ENCODE measurements around the gene ITPR2. TPM values are rescaled to one million over a fixed set of nuclear protein-coding genes. Genes with fewer than 3 reads are reported as not detected.

The ITPR2 gene
- polyA plus RNA-seq, 2 of the 4 experiments (the other 2 are of a cell fraction): 3.1 to 8.1 TPM

- POLR2A ChIA-PET: no interaction called here
- Histone ChIP-seq H3K4me1 (no peaks in the 10 kb centered on the region), H3K4me2 (no peak overlapping the region), H3K27ac (no peak overlapping the region), H3K4me3 (no peak overlapping the region), H3K9me3 (no peaks in the 10 kb centered on the region)
- WGBS (ENCODE audit: missing lambda C conversion rate): 39% methylated on average over 1 of the region's 1 CpG
- no peak for TF ChIP-seq HDAC2 (IDR thresholded peaks at IDR 0.05)
- TF ChIP-seq MYC (IDR thresholded peaks at IDR 0.05; ENCODE audit: borderline replicate concordance, low read length): no peak
- TF ChIP-seq RCOR1 (IDR thresholded peaks at IDR 0.05; ENCODE audit: low read depth, low read length): no peak
- TF ChIP-seq GATA3 (IDR thresholded peaks at IDR 0.05; ENCODE audit: borderline replicate concordance): no peak
- TF ChIP-seq FOXS1 (CRISPR knock-in tag; IDR thresholded peaks at IDR 0.05): no peak
- TF ChIP-seq ATOH8 (CRISPR knock-in tag; IDR thresholded peaks at IDR 0.05; ENCODE audit: low read depth): no peak
- no peak for TF ChIP-seq HOXB13 (CRISPR knock-in tag; IDR thresholded peaks at IDR 0.05; ENCODE audit: low read depth)
- TF ChIP-seq POLR2A (IDR thresholded peaks at IDR 0.05; ENCODE audit: low read length): no peak
- no peak for TF ChIP-seq CTCF (IDR thresholded peaks at IDR 0.05)
- no peak for TF ChIP-seq TP53 (CRISPR knock-in tag; IDR thresholded peaks at IDR 0.05)
- TF ChIP-seq ESRRA (IDR thresholded peaks at IDR 0.05; ENCODE audit: borderline replicate concordance, low read length): no peak
- TF ChIP-seq FOSL2 (IDR thresholded peaks at IDR 0.05): no peak
- TF ChIP-seq FOSL2 (CRISPR knock-in tag; IDR thresholded peaks at IDR 0.05): no peak
- TF ChIP-seq FOSB (CRISPR knock-in tag; IDR thresholded peaks at IDR 0.05): no peak
- no peak for TF ChIP-seq CHD4 (IDR thresholded peaks at IDR 0.05; ENCODE audit: borderline replicate concordance)
- no peak for TF ChIP-seq NFE2L2 (conservative IDR thresholded peaks at IDR 0.05; ENCODE audit: low read length)
- CTCF ChIA-PET: no interaction called here
- ATAC-seq (no peak), DNase-seq (ENCODE audit: low read depth in 1 of 2, low spot score in 1 of 2) (no peak), FAIRE-seq (no peak)
Measured at GRCh38 chr12:26384536-26384935, 448.5 kb downstream of the ITPR2 start.

GRCh38 chr12:26383041-26383440 is 450.0 kb downstream of the ITPR2 start:
- H3K4me3 ChIP-seq: no peak overlapping the region
- H3K4me2 ChIP-seq: no peak overlapping the region
- no peak overlapping the region for H3K27ac ChIP-seq
- no peaks in the 10 kb centered on the region for H3K4me1 ChIP-seq
- ATAC-seq (no peak), FAIRE-seq (peak; percentile 39), DNase-seq (ENCODE audit: low read depth in 1 of 2, low spot score in 1 of 2) (no peak)
- POLR2A ChIA-PET: no interaction called here
- TF ChIP-seq TFCP2L1 (CRISPR knock-in tag; IDR thresholded peaks at IDR 0.05): no peak
- no peak for TF ChIP-seq HES2 (IDR thresholded peaks at IDR 0.05)
- TF ChIP-seq KDM5A (IDR thresholded peaks at IDR 0.05): no peak
- no peak for TF ChIP-seq RCOR1 (IDR thresholded peaks at IDR 0.05; ENCODE audit: low read depth, low read length)
- no peak for TF ChIP-seq FOXS1 (CRISPR knock-in tag; IDR thresholded peaks at IDR 0.05)
- no peak for TF ChIP-seq CEBPB (IDR thresholded peaks at IDR 0.05)
- TF ChIP-seq MAX (IDR thresholded peaks at IDR 0.05): no peak
- no peak for TF ChIP-seq HOXB5 (CRISPR knock-in tag; IDR thresholded peaks at IDR 0.05)
- no peak for TF ChIP-seq BCL3 (IDR thresholded peaks at IDR 0.05)
- no peak for TF ChIP-seq MAZ (IDR thresholded peaks at IDR 0.05; ENCODE audit: borderline replicate concordance, low read depth, low read length)
- TF ChIP-seq FOSL2 (IDR thresholded peaks at IDR 0.05): no peak
- no peak for TF ChIP-seq FOSL2 (CRISPR knock-in tag; IDR thresholded peaks at IDR 0.05)
- no peak for TF ChIP-seq HMGXB4 (CRISPR knock-in tag; IDR thresholded peaks at IDR 0.05; ENCODE audit: borderline replicate concordance)
- TF ChIP-seq POLR2A (IDR thresholded peaks at IDR 0.05; ENCODE audit: low read length): no peak
- CTCF ChIA-PET: no interaction called here
- no peaks in the 10 kb centered on the region for H3K9me3 ChIP-seq
- WGBS (ENCODE audit: missing lambda C conversion rate): 61% methylated on average over 1 of the region's 1 CpG

All from A549 (cell line).